Astrocyte of the hippocampus (primary cell): ENCODE results near the gene PARM1.

Source experiments
- DNase-seq: peaks from one replicate; pipeline ENCODE4 v3.0.0; 2011; ENCODE audit warnings: low read depth, low spot score

Gene PARM1, protein sequence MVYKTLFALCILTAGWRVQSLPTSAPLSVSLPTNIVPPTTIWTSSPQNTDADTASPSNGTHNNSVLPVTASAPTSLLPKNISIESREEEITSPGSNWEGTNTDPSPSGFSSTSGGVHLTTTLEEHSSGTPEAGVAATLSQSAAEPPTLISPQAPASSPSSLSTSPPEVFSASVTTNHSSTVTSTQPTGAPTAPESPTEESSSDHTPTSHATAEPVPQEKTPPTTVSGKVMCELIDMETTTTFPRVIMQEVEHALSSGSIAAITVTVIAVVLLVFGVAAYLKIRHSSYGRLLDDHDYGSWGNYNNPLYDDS

GRCh38 chr4:74932832-74933561 lies at the start of gene PARM1:
Gene PARM1, plus strand, starts transcription at chr4:74933116. Its CDS starts 212 bp downstream, at chr4:74933328.
- peak; percentile 88 for DNase-seq

DNA sequence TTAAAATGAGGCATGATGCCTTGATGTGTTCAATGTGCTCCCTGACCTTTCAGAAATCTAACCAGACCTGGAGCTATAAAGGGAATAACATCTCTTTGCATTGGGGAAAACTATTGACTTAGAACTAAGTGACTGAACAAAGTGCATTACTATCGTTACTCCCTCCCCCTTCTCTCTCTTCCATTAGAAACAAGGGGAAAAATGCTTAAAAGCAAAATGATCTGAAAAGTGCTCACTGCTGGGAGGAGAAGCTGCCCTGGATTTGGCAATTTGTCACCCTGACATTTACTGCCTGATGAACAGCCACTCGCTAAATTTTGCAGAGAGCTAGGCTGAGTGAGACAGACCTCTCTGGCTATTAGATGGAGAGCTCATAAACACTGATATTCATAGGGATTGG lies 48.6 kb upstream of the PARM1 start:
- DNase-seq = no peak

DNA sequence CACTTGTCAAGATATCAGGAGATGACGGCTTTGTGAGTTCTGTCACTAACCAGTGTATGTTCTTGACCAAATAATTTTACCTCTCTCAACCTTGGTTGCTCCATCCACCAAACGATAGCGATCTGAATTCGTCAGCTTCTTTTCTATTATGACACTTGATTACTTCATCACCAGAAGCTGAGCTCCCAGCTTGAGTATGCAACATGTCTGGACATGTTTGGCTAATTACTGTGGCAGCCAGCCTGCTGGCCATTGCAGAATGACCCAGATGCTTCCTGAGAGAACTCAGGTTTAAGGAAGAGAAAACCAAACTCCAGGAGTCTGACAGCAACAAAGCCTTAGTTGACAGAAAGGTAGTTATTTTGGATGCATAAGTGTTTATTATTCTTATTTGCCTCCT lies 46.4 kb upstream of the PARM1 start:
- peak; percentile 31 for DNase-seq

GRCh38 chr4:74890341-74890740 lies 42.6 kb upstream of the PARM1 start:
- no peak for DNase-seq

DNA sequence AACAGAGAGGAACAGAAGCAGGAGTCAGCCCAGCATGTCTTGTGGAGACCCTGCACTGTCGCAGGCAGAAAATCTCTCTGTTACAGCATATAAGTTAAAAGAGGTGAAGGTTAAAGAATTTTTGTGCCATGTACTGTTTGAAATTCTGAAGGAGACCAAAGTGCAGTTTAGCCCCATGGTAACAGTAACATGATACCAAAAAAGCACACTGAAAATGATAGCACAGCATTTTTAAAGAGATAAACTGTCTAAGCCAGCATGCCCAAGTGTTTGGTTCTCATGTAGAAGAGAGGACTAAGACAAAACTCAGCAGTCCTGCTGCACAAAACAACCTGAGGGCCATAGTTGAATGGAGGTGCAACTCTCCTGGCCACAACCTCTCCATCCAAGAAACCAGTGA lies 41.9 kb upstream of the PARM1 start:
- DNase-seq = no peak

DNA sequence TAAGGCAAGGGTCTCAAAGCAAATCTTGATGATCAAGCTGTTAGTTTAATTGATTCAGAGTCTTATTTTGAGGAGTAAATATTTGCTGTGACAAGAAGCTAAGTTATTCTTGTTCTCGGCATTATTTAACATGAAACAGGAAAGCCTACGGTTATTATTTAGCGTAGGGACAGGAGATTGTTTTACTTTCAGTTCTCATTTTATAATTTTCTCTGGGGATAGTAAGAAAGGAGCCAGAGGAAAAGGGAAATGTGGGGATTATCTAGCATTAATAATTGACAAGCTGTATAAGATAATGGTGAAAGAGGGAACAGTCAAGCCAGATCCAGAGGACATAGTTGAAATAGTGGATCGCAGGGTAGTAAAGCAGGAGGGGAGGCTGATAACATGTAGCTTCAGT lies 39.7 kb upstream of the PARM1 start:
- DNase-seq = no peak

GRCh38 chr4:74896595-74896994 lies 36.3 kb upstream of the PARM1 start:
- DNase-seq = no peak

DNA sequence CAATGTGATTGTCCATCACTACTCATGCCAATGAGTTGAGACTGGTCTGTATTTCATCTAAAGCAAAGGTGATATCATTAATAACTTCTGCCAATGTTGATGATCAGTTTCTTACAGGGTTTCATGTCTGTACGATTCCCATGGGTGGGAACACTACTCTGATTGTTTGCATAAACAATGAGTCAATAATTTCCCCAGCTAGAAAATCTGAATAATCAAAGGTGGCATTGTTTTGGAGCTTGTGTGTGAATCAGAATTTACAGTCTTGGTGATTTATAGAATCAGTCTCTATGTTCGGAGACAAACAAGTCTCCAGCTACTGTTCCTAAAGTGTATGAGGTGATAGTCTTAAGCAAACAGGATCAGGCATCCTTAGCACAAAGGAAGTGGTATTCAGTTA lies 35.5 kb upstream of the PARM1 start:
- no peak for DNase-seq

- no peak for DNase-seq
These were observed 32.1 kb upstream of the PARM1 start for GRCh38 chr4:74900862-74901261.

DNA sequence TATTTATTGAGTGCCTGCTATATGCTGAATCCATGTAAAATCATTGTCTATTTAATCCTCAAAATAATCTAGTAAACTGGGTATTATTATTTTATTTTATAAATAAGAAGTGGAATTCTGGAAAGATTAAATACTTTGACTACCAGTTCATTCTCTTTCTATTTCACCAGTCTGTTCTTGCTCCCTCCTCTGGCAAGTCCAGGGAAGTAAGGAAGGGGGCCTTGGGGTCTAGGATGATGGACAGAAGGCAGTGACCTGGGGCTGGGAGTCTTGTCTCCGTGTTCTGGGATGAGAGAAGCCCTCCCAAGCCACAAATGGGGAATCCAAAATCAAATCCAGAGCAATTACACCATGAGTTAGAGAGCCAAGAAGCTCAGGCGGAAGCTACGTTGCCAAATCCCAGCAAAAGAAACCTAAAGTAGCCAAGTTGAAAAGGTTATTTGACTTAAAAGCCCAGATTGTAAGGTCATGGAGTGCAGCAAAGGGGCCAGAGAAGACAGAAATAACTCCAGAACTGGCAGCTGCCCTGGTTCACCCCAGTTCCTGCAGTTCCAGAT lies 28.3 kb upstream of the PARM1 start:
- DNase-seq = no peak

DNA sequence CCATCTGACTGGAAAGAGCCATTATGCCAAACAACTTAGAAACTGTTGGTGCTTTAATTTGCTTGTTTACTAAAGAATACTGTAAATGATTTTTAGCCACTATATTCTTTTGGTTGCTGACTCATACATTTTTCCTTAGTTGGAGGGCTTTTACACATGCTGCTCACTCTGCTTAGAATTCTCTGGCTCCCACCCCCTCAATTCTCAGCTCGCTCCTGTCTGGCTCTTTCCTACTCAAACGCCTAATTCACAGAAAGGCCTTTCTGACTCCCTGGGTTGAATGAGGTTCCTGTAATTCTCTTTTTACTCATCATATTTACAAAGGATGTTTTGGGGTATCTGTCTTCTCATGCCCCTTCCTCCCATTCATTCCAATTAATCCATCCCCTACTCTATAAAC lies 26.1 kb upstream of the PARM1 start:
- peak; percentile 25 for DNase-seq

GRCh38 chr4:74919783-74920182 lies 13.1 kb upstream of the PARM1 start:
- DNase-seq = no peak

- no peak for DNase-seq
These were observed 12.2 kb upstream of the PARM1 start for GRCh38 chr4:74920704-74921103.

DNA sequence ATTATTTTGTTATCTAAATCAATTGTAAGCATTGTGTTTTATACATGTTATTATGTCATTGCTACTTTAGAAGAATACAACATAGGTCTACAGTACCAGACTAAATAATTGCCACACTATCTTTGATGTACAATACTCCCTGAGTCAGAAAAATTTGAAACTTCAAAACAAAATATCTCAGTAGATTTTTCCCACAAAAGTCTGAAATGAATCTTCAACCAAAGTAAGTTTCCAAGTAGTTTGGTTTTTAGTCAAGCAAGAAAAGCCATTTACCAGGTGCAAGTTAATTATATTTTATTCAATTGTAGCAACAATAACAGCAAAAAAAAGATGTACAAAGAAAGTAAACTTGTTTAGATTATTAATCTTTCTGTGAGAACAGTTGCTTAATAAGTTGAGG lies 11.4 kb upstream of the PARM1 start:
- DNase-seq = no peak

DNA sequence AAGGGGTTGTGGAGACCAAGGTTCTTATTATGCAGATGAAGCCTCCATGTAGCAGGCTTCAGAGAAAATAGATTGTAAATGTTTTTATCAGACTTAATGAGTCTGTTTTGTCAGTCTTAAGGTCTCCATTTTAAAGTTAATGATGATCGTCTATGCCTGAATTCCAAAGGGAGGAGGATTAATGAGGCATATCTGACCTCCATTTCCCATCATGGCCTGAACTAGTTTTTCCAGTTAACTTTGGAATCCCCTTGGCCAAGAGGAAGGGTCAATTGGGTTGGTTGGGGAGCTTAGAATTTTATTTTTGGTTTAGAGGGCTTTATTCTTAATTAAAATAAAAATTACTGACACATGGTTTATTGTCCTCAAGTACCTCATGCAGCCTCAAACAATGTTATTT lies 6.9 kb upstream of the PARM1 start:
- DNase-seq = no peak

GRCh38 chr4:74930162-74930561 lies 2.8 kb upstream of the PARM1 start:
- no peak for DNase-seq

- no peak for DNase-seq
These were observed 1.5 kb upstream of the PARM1 start for GRCh38 chr4:74931376-74931775.

DNA sequence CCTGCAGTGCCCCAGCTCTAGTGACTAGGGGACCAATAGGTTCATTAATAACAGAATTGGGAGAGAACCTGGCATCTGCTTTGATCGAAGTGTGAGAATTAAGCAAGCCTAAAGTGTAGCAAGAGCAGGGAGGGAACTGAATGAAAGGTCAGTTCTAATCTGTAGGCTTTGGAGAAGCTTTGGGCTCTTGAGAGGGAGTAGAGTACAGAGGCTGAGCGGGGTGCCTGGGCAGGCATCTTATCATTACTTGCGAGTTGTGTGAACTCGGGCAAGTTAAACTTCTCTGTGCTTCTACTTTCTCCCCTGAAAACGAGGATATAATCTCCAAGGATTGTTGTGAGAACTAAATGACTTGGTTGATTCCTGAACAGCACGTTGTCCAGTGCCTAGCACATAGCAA lies 906 bp upstream of the PARM1 start:
- DNase-seq = no peak

GRCh38 chr4:74933562-74934015 lies 673 bp downstream of the PARM1 start:
- no peak for DNase-seq

DNA sequence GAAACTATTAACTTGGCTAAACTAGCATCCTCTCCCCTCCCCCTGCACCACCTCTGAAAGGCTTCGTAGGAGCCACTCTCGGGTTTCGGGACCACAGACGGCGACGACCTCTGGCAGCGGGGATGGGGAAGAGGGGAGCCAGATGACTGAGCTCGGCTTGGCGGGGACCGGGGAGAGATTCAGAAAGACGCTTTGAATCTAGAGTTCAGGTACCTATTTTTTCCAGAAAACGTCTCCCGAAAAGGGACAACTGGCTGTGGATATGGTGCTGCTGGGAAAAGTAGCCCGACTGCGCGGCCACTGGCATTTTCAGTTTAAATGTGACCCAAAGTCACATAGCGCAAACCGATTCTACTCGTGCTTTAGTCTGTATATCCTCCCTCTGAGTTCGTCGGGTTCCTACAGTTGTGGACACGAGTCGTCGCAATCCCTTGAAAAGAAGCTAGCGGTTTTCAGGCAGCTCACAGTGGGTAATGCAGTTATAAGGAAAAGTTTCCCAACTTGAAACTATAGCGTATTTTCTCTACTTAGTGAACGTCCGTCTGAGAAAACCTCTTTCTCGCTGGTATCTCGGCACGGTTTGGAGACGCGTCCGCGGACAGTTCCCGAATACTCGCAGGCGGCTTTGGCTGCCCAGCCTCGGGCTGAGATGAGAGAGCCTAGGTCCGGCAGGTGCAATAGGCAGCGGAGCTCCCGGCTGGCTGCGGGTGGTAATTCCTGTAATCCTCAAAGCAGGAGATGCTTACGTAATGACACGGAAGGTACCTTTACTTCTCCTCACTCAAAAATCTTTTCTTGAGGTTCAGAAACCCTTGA lies 1.3 kb downstream of the PARM1 start:
- peak; percentile 46 for DNase-seq

GRCh38 chr4:74934888-74935287 lies 2.0 kb downstream of the PARM1 start:
- no peak for DNase-seq

- DNase-seq = no peak
These were observed 8.2 kb downstream of the PARM1 start for GRCh38 chr4:74941123-74941522.
